HG03175 (cell line): ENCODE data around the gene ZXDC.

ENCODE experiments used
- ATAC-seq: cut with Tn5 transposase; IDR thresholded peaks from one replicate; pipeline ENCODE4 v1.9.1; 2021; ENCODE audit warnings: mild to moderate bottlenecking, moderate library complexity; ENCODE audit not compliant: unreplicated experiment

The ZXDC gene

GRCh38 chr3:126511291-126511690 is 35.6 kb upstream of the ZXDC start:
- ATAC-seq, result no peak

- no peak for ATAC-seq
Observed at GRCh38 chr3:126510308-126510910, 34.7 kb upstream of the ZXDC start.

- ATAC-seq, result no peak
Observed at GRCh38 chr3:126509597-126510307, 34.1 kb upstream of the ZXDC start.

- no peak for ATAC-seq
Observed at GRCh38 chr3:126508564-126508964, 32.9 kb upstream of the ZXDC start.

DNA sequence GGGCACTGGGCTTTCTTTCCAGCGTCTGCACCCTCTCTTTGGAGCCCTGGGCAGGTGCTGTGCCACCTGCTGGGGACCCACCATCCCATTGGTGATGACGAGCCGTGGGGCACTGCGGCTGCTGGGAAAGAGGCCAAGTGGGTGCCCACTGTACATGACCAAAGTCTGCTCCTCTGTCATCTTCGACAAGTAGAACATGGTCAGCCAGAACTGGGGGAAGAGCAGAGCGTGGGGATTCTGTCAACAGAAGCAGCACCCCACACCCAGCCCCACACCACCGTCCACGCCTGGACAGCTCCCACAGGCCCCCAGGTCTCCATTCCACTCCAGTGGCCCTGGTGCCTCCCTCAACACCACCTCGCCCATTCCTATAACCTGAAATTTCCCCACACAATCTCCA is 32.2 kb upstream of the ZXDC start:
- ATAC-seq, result no peak

DNA sequence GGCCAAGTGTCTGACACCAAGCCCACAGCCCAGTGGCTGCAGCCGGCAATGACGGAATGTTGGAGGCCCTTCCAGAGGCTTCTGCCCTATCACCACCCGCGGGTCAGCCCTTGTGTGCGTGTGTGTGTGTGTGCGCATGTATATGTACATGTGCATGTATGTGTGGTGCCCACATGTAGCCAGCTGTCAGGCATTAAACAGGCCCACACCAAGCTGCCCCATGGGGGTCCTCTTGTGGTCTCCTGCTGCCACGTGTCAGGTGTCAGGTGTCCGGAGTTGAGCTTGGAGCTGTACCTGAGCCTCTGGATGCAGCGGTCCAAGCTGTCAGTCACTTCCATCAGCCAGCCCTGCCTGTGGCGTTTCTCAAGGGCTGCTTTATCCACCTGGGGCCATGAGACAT is 28.0 kb upstream of the ZXDC start:
- no peak for ATAC-seq

GRCh38 chr3:126502656-126503055 is 27.0 kb upstream of the ZXDC start:
- no peak for ATAC-seq

- no peak for ATAC-seq
Observed at GRCh38 chr3:126501736-126502135, 26.0 kb upstream of the ZXDC start.

- no peak for ATAC-seq
Observed at GRCh38 chr3:126501054-126501453, 25.4 kb upstream of the ZXDC start.

DNA sequence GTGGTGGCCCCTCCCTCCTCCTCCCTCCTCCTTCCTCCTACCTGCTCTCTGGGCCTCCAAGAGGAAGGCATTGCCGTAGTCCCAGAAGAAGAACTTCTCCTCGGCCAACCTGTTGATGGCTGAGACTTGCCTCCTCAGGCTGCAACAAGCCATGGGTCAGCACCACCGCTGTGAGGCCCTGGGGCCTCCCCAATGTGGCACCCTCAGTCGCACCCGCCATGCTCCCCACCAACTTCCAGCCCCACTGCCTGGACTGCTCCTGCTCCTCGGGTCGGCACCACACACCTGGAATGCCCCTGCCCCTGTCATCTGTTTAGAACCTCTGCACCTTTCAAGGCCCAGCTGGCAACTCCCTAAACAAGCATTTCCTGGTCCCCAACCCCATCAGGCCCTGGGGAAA is 24.3 kb upstream of the ZXDC start:
- ATAC-seq, result no peak

- no peak for ATAC-seq
Observed at GRCh38 chr3:126499401-126499800, 23.7 kb upstream of the ZXDC start.

DNA sequence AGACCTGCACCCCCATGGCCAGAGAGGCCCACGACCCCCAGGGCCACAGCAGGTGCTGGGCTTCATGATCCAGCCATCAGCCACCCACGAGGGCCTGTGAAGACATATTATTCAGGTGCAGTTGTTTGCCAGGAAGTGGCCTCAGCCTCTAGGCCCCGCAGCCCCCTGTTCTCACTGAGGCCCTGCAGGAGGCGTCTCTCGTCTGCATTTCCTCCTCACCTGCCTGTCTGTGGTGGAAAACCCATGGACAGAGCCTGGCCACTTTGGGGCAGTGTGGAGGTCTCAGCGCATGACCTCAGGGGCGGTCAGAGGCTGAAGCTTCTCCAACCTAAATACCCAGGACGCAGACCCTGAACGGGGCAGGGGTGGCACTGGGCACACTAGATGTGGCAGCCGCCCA is 23.2 kb upstream of the ZXDC start:
- ATAC-seq, result no peak

GRCh38 chr3:126498461-126498860 is 22.8 kb upstream of the ZXDC start:
- no peak for ATAC-seq

- ATAC-seq, result no peak
Observed at GRCh38 chr3:126497956-126498355, 22.3 kb upstream of the ZXDC start.

DNA sequence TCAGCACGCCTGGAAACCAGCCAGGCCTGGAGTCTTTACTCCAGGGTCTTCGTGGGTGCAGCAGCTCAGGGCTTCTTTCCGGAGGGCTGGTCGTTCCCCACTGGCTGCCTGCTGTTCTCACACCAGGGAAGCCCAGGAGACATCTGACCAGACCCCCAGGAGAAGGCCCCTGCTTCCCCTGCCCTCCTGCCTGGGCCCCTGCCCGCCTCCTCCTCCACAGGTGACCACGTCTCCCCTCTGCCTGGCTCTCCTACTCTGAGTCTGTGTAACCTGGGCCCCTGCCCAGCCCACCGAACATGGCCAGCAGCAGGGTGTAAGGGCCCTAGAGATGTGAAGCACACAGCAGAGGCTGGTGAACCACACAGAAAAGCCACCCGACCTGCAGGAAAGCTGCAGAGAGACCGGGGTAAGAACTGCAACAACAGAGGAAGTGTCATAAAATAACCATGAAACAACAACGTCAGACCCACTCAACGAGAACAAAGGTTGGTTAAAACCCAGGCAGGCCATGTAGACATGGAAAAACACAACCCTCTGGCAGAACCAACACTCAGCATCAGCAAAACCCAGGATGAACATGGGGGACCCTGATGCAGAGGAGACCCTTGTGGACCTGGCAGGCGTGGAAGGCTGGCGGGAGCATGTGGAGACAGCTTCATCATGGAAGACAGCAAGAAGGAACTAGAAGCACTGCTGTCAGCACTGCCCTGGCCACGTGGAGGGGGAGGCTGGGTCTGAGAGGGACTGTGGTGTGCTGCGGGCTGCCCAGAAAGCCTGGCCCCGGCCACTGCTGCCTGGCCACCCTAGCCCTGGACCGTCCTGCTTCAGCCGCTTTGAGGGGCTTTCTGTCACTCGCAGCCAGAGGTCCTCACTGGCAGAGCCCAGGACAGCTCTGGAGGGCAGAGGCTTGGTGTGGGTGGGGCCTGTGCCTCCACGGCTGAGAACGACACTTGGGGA is 21.5 kb upstream of the ZXDC start:
- no peak for ATAC-seq

- no peak for ATAC-seq
Observed at GRCh38 chr3:126495786-126496185, 20.1 kb upstream of the ZXDC start.

- no peak for ATAC-seq
Observed at GRCh38 chr3:126494970-126495230, 19.2 kb upstream of the ZXDC start.

DNA sequence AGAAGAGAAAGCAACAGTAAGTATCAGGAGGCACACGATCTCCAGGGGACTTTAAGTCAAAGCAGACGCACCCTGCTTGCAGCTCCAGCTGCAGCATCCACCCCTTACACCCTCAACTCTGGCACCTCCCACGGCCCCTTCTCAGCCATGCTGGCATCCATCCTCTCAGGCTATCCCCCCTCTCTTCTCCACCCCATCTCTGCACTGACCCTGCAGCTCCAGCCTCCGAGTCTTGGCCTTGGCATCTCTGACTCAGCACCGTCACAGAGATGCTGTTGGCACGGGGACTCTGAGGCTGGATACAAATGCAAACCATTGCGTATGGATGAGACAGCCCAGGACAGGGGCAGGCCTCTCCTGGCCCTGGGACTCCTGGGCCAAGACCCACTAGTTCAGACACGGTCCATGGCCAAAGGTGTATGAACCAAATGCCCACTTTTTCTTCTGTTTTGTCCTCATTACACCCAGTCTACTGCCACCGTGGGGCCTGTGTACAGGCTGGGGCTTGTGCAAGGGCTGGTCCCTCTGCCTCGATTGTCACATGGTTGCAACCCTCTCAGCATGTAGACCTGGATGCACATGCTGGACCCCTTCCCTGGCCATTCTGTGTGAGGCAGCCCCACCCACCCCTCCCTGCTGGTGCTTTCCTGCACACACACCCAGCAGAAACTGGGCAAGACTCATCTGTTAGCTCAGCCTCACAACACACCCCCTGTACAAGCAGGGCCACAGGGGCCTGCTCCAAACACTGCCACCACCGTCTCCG is 18.7 kb upstream of the ZXDC start:
- ATAC-seq, result no peak

DNA sequence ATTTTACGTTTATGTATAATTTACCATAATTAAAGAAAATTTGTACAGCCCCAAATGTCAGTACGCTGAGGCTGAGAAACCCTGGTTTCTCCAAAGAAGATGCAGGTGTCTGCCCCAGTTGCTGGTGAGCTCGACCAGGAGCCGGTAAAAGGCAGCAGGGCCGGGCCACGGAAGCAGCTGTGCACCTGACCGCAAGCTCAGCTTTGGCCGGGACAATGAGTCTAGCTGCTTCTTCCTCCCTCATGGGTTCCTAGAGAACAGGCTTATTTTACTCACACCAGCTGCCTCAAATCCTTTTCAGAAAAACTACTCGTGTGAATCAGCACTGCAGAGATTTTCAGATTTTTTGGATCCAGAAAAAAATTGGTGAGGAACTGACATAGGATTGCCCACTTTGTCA is 18.0 kb upstream of the ZXDC start:
- ATAC-seq, result no peak

DNA sequence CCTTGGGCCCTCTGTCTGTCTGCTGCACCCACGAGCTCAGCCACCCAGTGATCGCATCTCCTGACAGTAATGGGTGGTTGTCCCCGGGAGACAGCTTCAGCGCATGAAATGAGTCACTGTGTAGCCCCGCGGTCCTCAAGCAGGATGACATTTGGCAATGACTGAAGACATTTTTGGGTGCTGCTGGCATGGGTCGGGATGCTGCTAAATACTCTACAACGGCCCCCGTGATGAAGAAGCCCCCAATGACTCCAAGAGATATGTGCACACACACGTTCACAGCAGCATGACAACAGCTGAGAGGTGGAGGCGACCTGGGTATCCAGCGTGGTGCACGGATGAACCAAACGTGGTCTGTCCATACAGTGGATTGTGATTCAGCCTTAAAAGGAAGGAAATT is 17.4 kb upstream of the ZXDC start:
- ATAC-seq, result no peak
